ENCODE measurements around the gene CAP1.

DNA sequence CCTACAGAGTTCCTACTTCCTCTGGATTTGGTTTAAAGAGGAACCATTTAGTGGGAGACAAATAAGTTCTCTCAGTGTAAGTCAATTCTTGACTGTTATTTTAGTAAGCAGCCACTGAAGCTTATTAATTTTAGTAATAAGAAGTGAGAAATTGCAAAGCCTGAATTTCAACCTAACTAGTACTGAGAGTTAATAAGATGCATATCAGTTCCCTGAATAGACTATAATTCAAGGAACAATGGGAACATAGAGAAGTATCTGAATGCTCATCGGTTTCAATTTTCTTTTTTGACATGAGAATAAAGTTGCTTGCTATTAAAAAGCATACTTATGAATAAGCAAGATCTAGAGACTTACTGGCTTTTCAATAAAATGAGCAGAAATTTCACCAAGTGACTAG lies 64.5 kb downstream of the CAP1 start:
- TF ChIP-seq POLR2A (IDR thresholded peaks at IDR 0.05), result no peak
- TF ChIP-seq, protein P1, sequence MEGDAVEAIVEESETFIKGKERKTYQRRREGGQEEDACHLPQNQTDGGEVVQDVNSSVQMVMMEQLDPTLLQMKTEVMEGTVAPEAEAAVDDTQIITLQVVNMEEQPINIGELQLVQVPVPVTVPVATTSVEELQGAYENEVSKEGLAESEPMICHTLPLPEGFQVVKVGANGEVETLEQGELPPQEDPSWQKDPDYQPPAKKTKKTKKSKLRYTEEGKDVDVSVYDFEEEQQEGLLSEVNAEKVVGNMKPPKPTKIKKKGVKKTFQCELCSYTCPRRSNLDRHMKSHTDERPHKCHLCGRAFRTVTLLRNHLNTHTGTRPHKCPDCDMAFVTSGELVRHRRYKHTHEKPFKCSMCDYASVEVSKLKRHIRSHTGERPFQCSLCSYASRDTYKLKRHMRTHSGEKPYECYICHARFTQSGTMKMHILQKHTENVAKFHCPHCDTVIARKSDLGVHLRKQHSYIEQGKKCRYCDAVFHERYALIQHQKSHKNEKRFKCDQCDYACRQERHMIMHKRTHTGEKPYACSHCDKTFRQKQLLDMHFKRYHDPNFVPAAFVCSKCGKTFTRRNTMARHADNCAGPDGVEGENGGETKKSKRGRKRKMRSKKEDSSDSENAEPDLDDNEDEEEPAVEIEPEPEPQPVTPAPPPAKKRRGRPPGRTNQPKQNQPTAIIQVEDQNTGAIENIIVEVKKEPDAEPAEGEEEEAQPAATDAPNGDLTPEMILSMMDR (IDR thresholded peaks at IDR 0.05), result no peak
